IMR-90 (cell line): ENCODE results near the gene MKX. TPM values are rescaled to one million over a fixed set of nuclear protein-coding genes. Genes with fewer than 3 reads are reported as not detected.

Source experiments
- ATAC-seq: fragments of 200-7000 bp; cut with Tn5 transposase; 2 replicates; pipeline ENCODE4 v1.9.1; 2020; ENCODE audit warnings: low read depth, mild to moderate bottlenecking, moderate library complexity
- BruUV-seq: library from RNA; stranded (reverse); fragments of 400-500 nt; replicated peaks from 2 replicates; lab custom pipeline; 2021; lab: Mats Ljungman, UMichigan
- CTCF ChIA-PET: fragments of 300-600 bp; formaldehyde crosslinking; extraction: SDS; loops from one replicate; lab custom pipeline; 2021; ENCODE audit warnings: antibody characterized with exemption; lab: Yijun Ruan, JAX
- POLR2A ChIA-PET: fragments of 300-600 bp; sonication (Branson Sonifier 250); formaldehyde crosslinking; loops from one replicate; lab custom pipeline; 2022; ENCODE audit warnings: antibody characterized with exemption; ENCODE audit not compliant: unreplicated experiment; lab: Charles Lee
- DNase-seq: peaks from one replicate; pipeline ENCODE4 v3.0.0; 2013
- H2AFZ ChIP-seq: replicated peaks from 2 replicates; pipeline ENCODE3; 2013; ENCODE audit warnings: low read length, mild to moderate bottlenecking; ENCODE audit not compliant: poor library complexity
- H2AK5ac ChIP-seq: 2 replicates; pipeline ENCODE4 v1.6.1; 2013; ENCODE audit warnings: low read depth, low read length, inconsistent platforms
- H2AK9ac ChIP-seq: replicated peaks from 2 replicates; pipeline ENCODE3; 2013; ENCODE audit warnings: mild to moderate bottlenecking, low read depth, low read length, moderate library complexity; ENCODE audit not compliant: poor library complexity
- H2BK120ac ChIP-seq: 2 replicates; pipeline ENCODE4 v1.6.1; 2013; ENCODE audit warnings: low read depth, low read length, inconsistent platforms
- H2BK15ac ChIP-seq: 3 replicates; pipeline ENCODE4 v1.6.1; 2013; ENCODE audit warnings: low read depth, low read length, inconsistent platforms
- H2BK20ac ChIP-seq: 2 replicates; pipeline ENCODE4 v1.6.1; 2013; ENCODE audit warnings: low read depth, mild to moderate bottlenecking, inconsistent platforms, low read length, moderate library complexity
- H2BK5ac ChIP-seq: 2 replicates; pipeline ENCODE4 v1.6.1; 2013; ENCODE audit warnings: mild to moderate bottlenecking, low read depth, low read length, inconsistent platforms; ENCODE audit not compliant: poor library complexity, severe bottlenecking
- H3K14ac ChIP-seq: replicated peaks from 2 replicates; pipeline ENCODE4 v1.6.1; 2013; ENCODE audit warnings: low read depth, low read length, inconsistent platforms
- H3K18ac ChIP-seq: 2 replicates; pipeline ENCODE4 v1.6.1; 2013; ENCODE audit warnings: low read depth, low read length, control low read depth
- H3K23ac ChIP-seq: 2 replicates; pipeline ENCODE4 v1.6.1; 2013; ENCODE audit warnings: low read depth, low read length, inconsistent platforms
- H3K27ac ChIP-seq: 2 replicates; pipeline ENCODE4 v1.5.1; 2013; ENCODE audit warnings: mild to moderate bottlenecking, control low read depth, low read length; ENCODE audit not compliant: insufficient read depth
- H3K27me3 ChIP-seq: 2 replicates; pipeline ENCODE4 v1.6.1; 2013; ENCODE audit warnings: low read length; ENCODE audit not compliant: control insufficient read depth, insufficient read depth
- H3K36me3 ChIP-seq: 2 replicates; pipeline ENCODE4 v1.6.1; 2013; ENCODE audit warnings: low read length, mixed read lengths; ENCODE audit not compliant: control insufficient read depth, insufficient read depth
- H3K4ac ChIP-seq: 2 replicates; pipeline ENCODE4 v1.6.1; 2013; ENCODE audit warnings: low read depth, low read length, inconsistent platforms
- H3K4me1 ChIP-seq: 2 replicates; pipeline ENCODE4 v1.6.1; 2013; ENCODE audit warnings: low read length, mixed read lengths; ENCODE audit not compliant: control insufficient read depth, insufficient read depth
- H3K4me2 ChIP-seq: 2 replicates; pipeline ENCODE4 v1.6.1; 2013; ENCODE audit warnings: low read depth, mild to moderate bottlenecking, control low read depth, low read length, moderate library complexity
- H3K4me3 ChIP-seq: 2 replicates; pipeline ENCODE4 v1.5.1; 2013; ENCODE audit warnings: low read depth, mild to moderate bottlenecking, control low read depth, low read length, moderate library complexity; ENCODE audit not compliant: insufficient read depth
- H3K56ac ChIP-seq: 2 replicates; pipeline ENCODE4 v1.6.1; 2013; ENCODE audit warnings: low read length, inconsistent platforms; ENCODE audit not compliant: insufficient read depth; ENCODE audit errors: extremely low read depth
- H3K79me1 ChIP-seq, 2 experiments: 2 replicates each; pipeline ENCODE4 v1.6.1; 2013; ENCODE audit warnings: low read length in 2 of 2, inconsistent platforms in 1 of 2, low read depth in 1 of 2
- H3K9ac ChIP-seq: 2 replicates; pipeline ENCODE4 v1.6.1; 2013; ENCODE audit warnings: low read depth, low read length, control low read depth
- H3K9me1 ChIP-seq: 2 replicates; pipeline ENCODE4 v1.6.1; 2013; ENCODE audit warnings: low read length, inconsistent platforms; ENCODE audit not compliant: insufficient read depth
- H3K9me3 ChIP-seq: 2 replicates; pipeline ENCODE4 v1.6.1; 2013; ENCODE audit warnings: low read length; ENCODE audit not compliant: control insufficient read depth, insufficient read depth
- H4K20me1 ChIP-seq: 2 replicates; pipeline ENCODE4 v1.6.1; 2013; ENCODE audit warnings: low read length, inconsistent platforms; ENCODE audit not compliant: insufficient read depth
- H4K5ac ChIP-seq: 2 replicates; pipeline ENCODE4 v1.6.1; 2013; ENCODE audit warnings: mild to moderate bottlenecking, low read depth, low read length, control low read depth
- H4K8ac ChIP-seq, 2 experiments: 2 replicates each; pipeline ENCODE4 v1.6.1; 2013; ENCODE audit warnings: low read depth in 2 of 2, low read length in 2 of 2, control low read depth in 1 of 2, inconsistent platforms in 1 of 2
- H4K91ac ChIP-seq: 2 replicates; pipeline ENCODE4 v1.6.1; 2013; ENCODE audit warnings: low read depth, low read length, inconsistent platforms; ENCODE audit not compliant: insufficient read depth
- CEBPB ChIP-seq: IDR thresholded peaks from 2 replicates; pipeline ENCODE4 v1.6.1; 2012; ENCODE audit warnings: low read depth, low read length, improper control_type of control experiment
- MAFK ChIP-seq: IDR thresholded peaks from 2 replicates; pipeline ENCODE4 v1.6.1; 2012; ENCODE audit warnings: low read depth, low read length, improper control_type of control experiment
- POLR2A ChIP-seq: IDR thresholded peaks from 2 replicates; pipeline ENCODE4 v1.6.1; 2012; ENCODE audit warnings: mild to moderate bottlenecking, low read depth, low read length
- RFX5 ChIP-seq: IDR thresholded peaks from 2 replicates; pipeline ENCODE4 v1.8.0; 2012; ENCODE audit warnings: low read depth, mild to moderate bottlenecking, low read length, moderate library complexity
- WGBS, 2 experiments: methylation state at CpG; one replicate each; pipeline versions ENCODE4 v1.1.5 to v1.1.7; 2013; ENCODE audit warnings: missing lambda C conversion rate in 2 of 2; ENCODE audit not compliant: insufficient read length in 1 of 2; ENCODE audit errors: extremely low coverage in 2 of 2; 5-methylcytosine and 5-hydroxymethylcytosine counted together
- dilution Hi-C: fragments of 300-500 bp; cut with HindIII; formaldehyde crosslinking; loops from one replicate; pipeline ENCODE4 v1.14.3; 2018; ENCODE audit warnings: low sequenced_read_pairs; ENCODE audit not compliant: unreplicated experiment
- in situ Hi-C: fragments of 300-500 bp; cut with MboI; formaldehyde crosslinking; loops from 3 replicates; pipeline ENCODE4 v1.14.3; 2019; ENCODE audit warnings: low sequenced_read_pairs, inconsistent platforms, mixed read lengths
- intact Hi-C: fragments of 100-400 bp; cut with micrococcal nuclease; formaldehyde crosslinking; loops from 2 replicates; pipeline ENCODE4 v1.10.0; 2022
- polyA plus RNA-seq, 3 experiments: library from polyadenylated mRNA; depleted of rRNA; stranded (reverse); fragments of >200 nt; gene quantifications; 2 replicates each; pipeline ENCODE4 v1.2.3, GENCODE V29; 2012; ENCODE audit warnings: low replicate concordance in 1 of 3
- total RNA-seq: library from RNA; depleted of rRNA; stranded (reverse); fragments of >200 nt; gene quantifications from 2 replicates; pipeline ENCODE4 v1.2.3, GENCODE V29; 2012

Gene MKX
- total and polyA plus RNA-seq, 2 of the 4 experiments (the other 2 are of a cell fraction), result 0.10 to 0.36 TPM

- Histone ChIP-seq H2BK5ac (no peak overlapping the region), H3K4me2 (no peak overlapping the region), H3K4me3 (no peak overlapping the region), H4K8ac (no peak overlapping the region), H3K14ac (no peak overlapping the region), H2AK5ac (no peak overlapping the region), H4K20me1 (no peaks in the 10 kb centered on the region), H2AK9ac (no peak overlapping the region), H3K79me1 (no peaks in the 10 kb centered on the region), H3K9ac (no peak overlapping the region), H3K4ac (no peak overlapping the region), H3K56ac (no peak overlapping the region), H3K23ac (no peak overlapping the region), H3K27ac (no peak overlapping the region), H4K91ac (no peak overlapping the region), H4K5ac (no peak overlapping the region), H2BK20ac (no peak overlapping the region), H3K9me3 (no peaks in the 10 kb centered on the region), H2BK15ac (no peak overlapping the region), H2AFZ (no peak overlapping the region), H3K27me3 (peaks cover 15% of the 10 kb centered on the region; the same call in 1 of the 2 replicates), H2BK120ac (no peak overlapping the region), H3K4me1 (no peaks in the 10 kb centered on the region), H3K18ac (no peak overlapping the region), H3K9me1 (no peaks in the 10 kb centered on the region), H3K36me3 (no peaks in the 10 kb centered on the region)
- no peak for TF ChIP-seq RFX5
- no peak for TF ChIP-seq POLR2A
- TF ChIP-seq MAFK, result no peak
- TF ChIP-seq CEBPB, result no peak
- CTCF ChIA-PET, result no interaction called here
- no TSS peak for BruUV-seq
- dilution Hi-C loops, result no loop called here
- POLR2A ChIA-PET, result no interaction called here
- intact Hi-C loops, result no loop called here
- DNase-seq (no peak), ATAC-seq (no peak)
- in situ Hi-C loops, result no loop called here
- no CpG with 5 or more reads among the region's 2 CpGs for WGBS, 2 experiments
Measured at GRCh38 chr10:27774831-27775230, 29.2 kb upstream of the MKX start.
